HG03066 (cell line): ENCODE data around the gene GGT5.
"Not testable (repeated sequence)": the region's sequence is repeated elsewhere in the genome, so short reads cannot be mapped to it uniquely, and the experiment has no call there.

Experiments used
- ATAC-seq: cut with Tn5 transposase; IDR thresholded peaks from one replicate; pipeline ENCODE4 v1.9.1; 2021; ENCODE audit warnings: low read depth; ENCODE audit not compliant: unreplicated experiment

GGT5 gene

DNA sequence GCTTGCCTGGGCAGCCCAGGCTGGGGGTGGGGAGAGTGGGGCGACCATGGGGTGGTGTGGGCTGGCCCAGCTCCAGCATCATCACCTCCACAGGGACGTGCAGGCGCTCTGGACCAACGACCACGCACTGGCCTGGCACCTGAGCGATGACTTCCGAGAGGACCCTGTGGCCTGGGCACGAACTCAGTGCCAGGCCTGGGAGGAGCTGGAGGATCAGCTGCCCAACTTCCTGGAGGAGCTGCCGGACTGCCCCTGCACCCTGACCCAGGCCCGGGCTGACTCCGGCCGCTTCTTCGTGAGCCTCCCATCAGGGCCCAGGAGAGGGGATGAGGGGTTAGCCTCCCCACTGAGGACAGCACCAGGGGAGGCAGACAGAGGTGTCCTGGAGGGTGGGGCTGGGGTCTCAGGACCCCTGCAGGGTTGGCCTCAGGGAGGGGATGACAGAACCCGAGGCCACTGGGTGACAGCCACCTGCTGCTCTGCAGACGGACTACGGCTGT is 59.8 kb downstream of the GGT5 start:
- ATAC-seq: no peak

- no peak for ATAC-seq
Measured at GRCh38 chr22:24184057-24184798, 60.7 kb downstream of the GGT5 start.

GRCh38 chr22:24183321-24184031 is 61.4 kb downstream of the GGT5 start:
- ATAC-seq: no peak

DNA sequence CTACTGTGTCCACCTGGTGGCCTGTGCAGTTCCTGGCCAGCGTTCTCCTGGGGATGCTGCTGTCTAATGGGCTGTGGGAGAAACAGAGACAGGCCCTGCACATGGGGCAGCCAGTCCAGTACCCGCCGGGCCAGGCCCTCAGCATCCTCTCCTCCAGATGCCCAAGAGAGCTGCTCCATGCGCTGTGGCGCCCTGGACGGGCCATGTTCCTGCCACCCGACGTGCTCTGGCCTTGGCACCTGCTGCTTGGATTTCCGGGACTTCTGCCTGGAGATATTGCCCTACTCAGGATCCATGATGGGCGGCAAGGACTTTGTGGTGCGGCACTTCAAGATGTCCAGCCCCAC is 62.0 kb downstream of the GGT5 start:
- ATAC-seq: not testable (repeated sequence)

DNA sequence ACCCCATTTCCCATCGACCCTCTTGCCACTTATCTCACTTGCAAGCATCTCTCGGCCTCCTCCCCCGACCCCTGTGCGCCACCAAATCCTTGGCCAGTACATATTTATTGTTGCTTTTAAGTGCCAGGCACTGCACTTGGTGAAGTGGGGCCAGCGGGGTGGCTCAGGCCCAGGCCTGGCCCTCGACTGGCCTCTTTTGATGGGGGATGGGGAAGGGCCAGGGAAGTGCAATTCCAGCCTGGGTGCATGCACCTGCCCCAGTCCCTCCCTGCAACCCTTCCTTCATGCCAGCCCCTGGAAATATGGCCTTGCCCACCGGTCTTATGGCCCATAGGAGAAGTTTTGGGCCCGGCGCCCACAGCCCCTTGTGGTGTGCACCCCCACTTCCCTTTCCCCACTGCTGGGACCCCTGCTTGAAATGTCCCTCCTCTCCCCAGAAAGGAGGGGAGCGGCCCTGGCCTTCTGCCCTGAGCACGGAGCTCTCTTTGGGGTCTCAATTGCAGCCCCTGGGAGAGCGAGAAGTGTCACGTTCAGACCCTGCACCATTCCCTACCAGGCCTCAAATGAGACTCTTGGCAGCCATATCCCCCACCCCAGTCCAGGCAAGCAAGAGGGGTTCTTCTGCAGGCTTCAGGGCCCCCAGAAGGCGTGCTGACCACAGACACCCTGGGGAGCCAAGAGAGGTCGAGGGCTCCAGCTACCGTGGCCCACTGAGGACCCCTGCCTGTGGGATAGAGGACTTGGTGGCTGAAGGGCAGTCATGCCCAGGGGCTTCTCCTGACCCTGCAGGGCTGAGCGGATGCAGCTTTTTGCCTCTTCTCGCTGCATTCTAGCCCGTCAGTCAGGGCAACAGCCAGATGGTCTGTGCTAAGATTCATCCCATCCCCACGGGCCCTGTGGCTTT is 62.6 kb downstream of the GGT5 start:
- ATAC-seq: no peak

GRCh38 chr22:24181088-24181995 is 63.5 kb downstream of the GGT5 start, which contains the start of gene SUSD2:
Gene SUSD2 (plus strand): TSS chr22:24181487. CDS start chr22:24181520, 33 bp downstream.
- ATAC-seq: no peak

GRCh38 chr22:24180316-24181087 is 64.4 kb downstream of the GGT5 start:
- ATAC-seq: no peak

DNA sequence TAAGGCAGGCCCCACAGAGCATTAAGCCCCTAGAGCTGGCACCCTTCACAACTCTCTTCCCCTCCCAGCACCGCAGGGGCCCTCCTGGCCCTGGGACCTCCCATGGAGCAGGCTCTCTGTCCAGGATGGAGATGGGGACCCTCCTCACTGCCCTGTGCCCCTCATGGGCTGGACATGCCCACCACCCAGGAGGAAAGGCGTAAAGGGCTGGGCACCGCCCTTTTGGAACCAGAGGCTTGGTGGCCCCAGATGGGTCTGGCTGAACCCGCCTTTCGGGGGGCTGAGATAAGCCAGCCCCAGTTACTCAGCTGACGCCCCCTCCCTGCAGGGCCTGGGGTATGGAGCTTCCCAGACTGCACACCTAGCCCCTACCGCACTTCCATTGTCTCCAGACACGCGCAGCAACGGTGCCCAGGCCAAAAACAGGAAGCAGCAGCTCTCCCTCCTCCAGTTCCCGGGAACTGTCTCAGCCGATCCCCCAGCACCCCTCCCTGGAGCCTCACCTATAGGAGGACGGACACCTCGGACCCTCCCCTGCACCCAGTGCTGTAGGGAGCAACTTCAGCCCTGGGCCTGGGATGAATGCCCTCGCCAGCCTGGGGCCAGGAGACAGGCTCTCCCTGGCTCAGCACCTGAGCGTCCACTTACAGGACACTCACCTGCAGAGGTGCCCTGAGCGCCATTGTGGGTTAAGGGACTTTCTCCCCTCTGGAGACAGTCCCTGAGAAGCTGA is 65.2 kb downstream of the GGT5 start:
- no peak for ATAC-seq

- no peak for ATAC-seq
Measured at GRCh38 chr22:24178502-24179440, 66.1 kb downstream of the GGT5 start.

GRCh38 chr22:24178021-24178431 is 66.9 kb downstream of the GGT5 start:
- no peak for ATAC-seq

DNA sequence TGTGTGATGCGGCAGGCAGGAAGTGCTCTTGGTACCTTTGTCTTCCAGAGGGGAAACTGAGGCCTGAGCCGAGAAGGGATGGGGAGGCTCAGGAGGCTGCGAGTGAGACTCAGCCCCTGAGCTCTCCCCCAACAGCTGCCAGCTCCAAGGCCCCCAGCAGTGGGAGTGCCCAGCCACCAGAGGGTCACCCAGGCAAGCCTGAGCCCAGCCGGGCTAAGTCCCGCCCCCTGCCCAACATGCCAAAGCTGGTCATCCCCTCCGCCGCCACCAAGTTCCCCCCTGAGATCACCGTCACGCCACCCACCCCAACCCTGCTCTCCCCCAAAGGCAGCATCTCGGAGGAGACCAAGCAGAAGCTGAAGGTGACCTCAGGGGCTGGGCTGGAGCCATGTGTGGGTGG is 67.4 kb downstream of the GGT5 start:
- ATAC-seq: no peak

DNA sequence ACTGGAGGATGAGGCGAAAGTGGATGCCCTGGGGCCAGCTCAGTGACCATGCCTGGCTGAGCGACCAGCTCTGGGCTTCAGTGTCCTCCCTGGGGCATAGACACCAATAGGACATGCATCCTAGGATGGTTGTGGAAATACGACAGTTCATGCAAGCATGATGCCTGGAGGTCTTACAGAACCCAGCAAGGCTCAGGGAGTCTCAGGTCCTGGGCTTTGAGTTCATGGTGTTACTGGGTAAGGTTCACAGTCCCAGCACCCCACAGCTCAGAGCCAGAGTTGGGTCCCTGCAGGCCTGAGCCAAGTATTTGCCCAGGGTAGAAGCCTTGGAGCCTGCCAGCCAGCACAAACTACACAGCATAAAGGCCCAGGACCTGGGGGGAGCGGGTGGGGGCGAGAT is 67.8 kb downstream of the GGT5 start:
- ATAC-seq: no peak

DNA sequence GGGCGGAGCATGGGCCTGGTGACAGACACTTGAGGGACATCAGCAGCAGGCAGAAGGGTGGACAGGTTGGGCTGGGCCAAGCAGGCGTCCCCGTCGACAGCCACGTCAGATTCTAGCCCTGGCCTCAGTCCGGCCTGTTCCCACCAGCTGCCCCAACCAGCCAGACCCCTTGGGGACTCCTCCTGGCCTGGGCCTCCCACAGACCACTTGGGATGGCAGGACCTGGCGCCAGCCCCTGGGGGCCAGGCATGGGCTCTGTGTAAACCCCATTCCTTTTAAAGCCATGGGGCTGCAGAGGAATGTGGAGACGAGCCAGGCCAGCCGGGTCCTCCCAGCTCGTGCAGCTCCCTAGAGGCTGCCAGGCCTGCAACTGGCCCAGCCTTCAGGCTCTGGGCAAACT is 68.3 kb downstream of the GGT5 start:
- ATAC-seq: no peak

- ATAC-seq: no peak
Measured at GRCh38 chr22:24176040-24176439, 68.8 kb downstream of the GGT5 start.

GRCh38 chr22:24175160-24175808 is 69.6 kb downstream of the GGT5 start:
- ATAC-seq: no peak

DNA sequence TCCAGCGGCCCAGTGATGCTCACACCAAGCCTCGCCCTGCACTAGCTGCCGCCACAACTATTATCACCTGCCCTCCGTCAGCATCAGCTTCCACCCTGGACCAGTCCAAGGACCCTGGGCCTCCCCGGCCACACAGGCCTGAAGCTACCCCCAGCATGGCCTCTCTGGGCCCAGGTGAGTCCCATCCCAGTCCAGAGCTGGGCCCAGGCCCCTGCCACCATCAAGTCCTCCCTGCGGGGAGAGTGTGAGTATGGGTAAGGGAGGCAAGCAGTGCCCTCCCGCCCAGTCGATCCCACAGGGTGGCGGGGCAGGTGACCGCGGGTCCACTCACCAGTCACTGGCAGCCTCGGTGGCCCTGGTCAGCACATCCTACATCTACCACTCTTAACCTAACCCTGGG is 73.1 kb downstream of the GGT5 start:
- no peak for ATAC-seq

DNA sequence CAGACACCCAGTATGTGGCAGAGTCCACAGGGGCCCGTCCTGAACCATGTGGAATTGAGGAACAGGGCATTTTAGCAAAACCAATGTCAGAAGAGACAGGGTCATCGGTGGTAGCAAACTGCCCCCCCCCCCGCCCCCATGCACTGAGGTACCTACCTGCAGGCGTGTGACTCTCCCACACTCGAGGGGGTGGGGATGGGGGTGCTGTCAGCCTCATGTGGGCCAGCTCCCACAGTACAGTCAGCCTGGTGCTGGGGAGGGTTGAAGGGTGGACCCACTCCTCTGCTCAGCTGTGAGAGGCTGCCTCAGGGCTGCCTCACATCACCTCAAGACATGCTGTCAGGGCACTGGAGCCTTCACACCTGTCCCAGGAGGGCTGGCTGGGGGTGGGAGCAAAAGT is 74.2 kb downstream of the GGT5 start:
- ATAC-seq: no peak
